Neural crest cell (in vitro differentiated cells): ENCODE measurements around the gene RASAL2. TPM values are rescaled to one million over a fixed set of nuclear protein-coding genes. Genes with fewer than 3 reads are reported as not detected.
A peak's percentile ranks its signal among the peaks of the same experiment; 100 is the strongest.

ENCODE experiments used
- DNase-seq: peaks from one replicate; pipeline ENCODE4 v3.0.0; 2021; ENCODE audit warnings: low read depth, mixed read lengths, low spot score
- H3K27ac Mint-ChIP-seq: one replicate; pipeline ENCODE4 v1.8.0; 2021; ENCODE audit warnings: mild to moderate bottlenecking, mixed read lengths; ENCODE audit not compliant: unreplicated experiment
- H3K27me3 Mint-ChIP-seq: 2 replicates; pipeline ENCODE4 v1.8.0; 2021; ENCODE audit warnings: low read depth, mild to moderate bottlenecking, mixed read lengths
- H3K36me3 Mint-ChIP-seq: 2 replicates; pipeline ENCODE4 v1.8.0; 2021; ENCODE audit warnings: low read depth, mild to moderate bottlenecking, mixed read lengths
- H3K4me1 Mint-ChIP-seq: 2 replicates; pipeline ENCODE4 v1.8.0; 2021; ENCODE audit warnings: mixed read lengths
- H3K4me3 Mint-ChIP-seq: one replicate; pipeline ENCODE4 v1.8.0; 2021; ENCODE audit warnings: mild to moderate bottlenecking, mixed read lengths
- H3K9me3 Mint-ChIP-seq: 2 replicates; pipeline ENCODE4 v1.8.0; 2021; ENCODE audit warnings: mixed read lengths
- CTCF ChIP-seq: fragments of 200-600 bp; sonication (generic); conservative IDR thresholded peaks from 2 replicates; pipeline ENCODE4 v1.5.0; 2021; ENCODE audit warnings: antibody characterized with exemption, mild to moderate bottlenecking
- total RNA-seq: library from RNA; stranded (reverse); gene quantifications from 2 replicates; pipeline ENCODE4 v1.2.1, GENCODE V29; 2021

Gene RASAL2
- total RNA-seq, 1 donor from 2014 or later = 20.9 TPM

- Mint-ChIP-seq H3K27ac (no peak overlapping the region), H3K4me1 (peaks cover 9% of the 10 kb centered on the region), H3K27me3 (no peaks in the 10 kb centered on the region), H3K4me3 (no peak overlapping the region), H3K36me3 (no peaks in the 10 kb centered on the region), H3K9me3 (peaks cover 2% of the 10 kb centered on the region)
- no peak for DNase-seq
- no peak for TF ChIP-seq CTCF
Observed at GRCh38 chr1:178521241-178521640, 427.3 kb downstream of the RASAL2 start.

GRCh38 chr1:178527117-178527516, 433.2 kb downstream of the RASAL2 start:
- H3K36me3 Mint-ChIP-seq = no peaks in the 10 kb centered on the region
- no peak for DNase-seq
- H3K4me3 Mint-ChIP-seq = no peak overlapping the region
- H3K27ac Mint-ChIP-seq = no peak overlapping the region
- peaks cover 2% of the 10 kb centered on the region for H3K9me3 Mint-ChIP-seq
- peaks cover 14% of the 10 kb centered on the region for H3K4me1 Mint-ChIP-seq
- no peak for TF ChIP-seq CTCF
- H3K27me3 Mint-ChIP-seq = no peaks in the 10 kb centered on the region

- Mint-ChIP-seq H3K4me3 (no peak overlapping the region), H3K4me1 (peaks cover 19% of the 10 kb centered on the region), H3K27ac (no peak overlapping the region), H3K9me3 (peaks cover 2% of the 10 kb centered on the region), H3K36me3 (no peaks in the 10 kb centered on the region), H3K27me3 (no peaks in the 10 kb centered on the region)
- no peak for TF ChIP-seq CTCF
- no peak for DNase-seq
Observed at GRCh38 chr1:178528228-178528952, 434.5 kb downstream of the RASAL2 start.

GRCh38 chr1:178528953-178529335, 435.0 kb downstream of the RASAL2 start:
- no peak overlapping the region for H3K4me3 Mint-ChIP-seq
- TF ChIP-seq CTCF = no peak
- no peaks in the 10 kb centered on the region for H3K27me3 Mint-ChIP-seq
- DNase-seq = no peak
- H3K4me1 Mint-ChIP-seq = peaks cover 19% of the 10 kb centered on the region
- H3K27ac Mint-ChIP-seq = no peak overlapping the region
- no peaks in the 10 kb centered on the region for H3K36me3 Mint-ChIP-seq
- H3K9me3 Mint-ChIP-seq = peaks cover 2% of the 10 kb centered on the region

- no peak for DNase-seq
- H3K4me3 Mint-ChIP-seq = no peak overlapping the region
- H3K9me3 Mint-ChIP-seq = peaks cover 2% of the 10 kb centered on the region
- peak overlapping the region; percentile 39 for H3K27ac Mint-ChIP-seq
- H3K36me3 Mint-ChIP-seq = no peaks in the 10 kb centered on the region
- no peak for TF ChIP-seq CTCF
- no peaks in the 10 kb centered on the region for H3K27me3 Mint-ChIP-seq
- peaks cover 19% of the 10 kb centered on the region for H3K4me1 Mint-ChIP-seq
Observed at GRCh38 chr1:178529364-178530036, 435.6 kb downstream of the RASAL2 start.
